HG03558 (cell line): ENCODE results near the gene RANGAP1.
"Not testable (repeated sequence)": the region's sequence is repeated elsewhere in the genome, so short reads cannot be mapped to it uniquely, and the experiment has no call there.

ENCODE experiments used
- ATAC-seq: cut with Tn5 transposase; IDR thresholded peaks from one replicate; pipeline ENCODE4 v1.9.1; 2021; ENCODE audit warnings: moderate number of reproducible peaks; ENCODE audit not compliant: unreplicated experiment; ENCODE audit errors: extremely low read depth

Gene RANGAP1

DNA sequence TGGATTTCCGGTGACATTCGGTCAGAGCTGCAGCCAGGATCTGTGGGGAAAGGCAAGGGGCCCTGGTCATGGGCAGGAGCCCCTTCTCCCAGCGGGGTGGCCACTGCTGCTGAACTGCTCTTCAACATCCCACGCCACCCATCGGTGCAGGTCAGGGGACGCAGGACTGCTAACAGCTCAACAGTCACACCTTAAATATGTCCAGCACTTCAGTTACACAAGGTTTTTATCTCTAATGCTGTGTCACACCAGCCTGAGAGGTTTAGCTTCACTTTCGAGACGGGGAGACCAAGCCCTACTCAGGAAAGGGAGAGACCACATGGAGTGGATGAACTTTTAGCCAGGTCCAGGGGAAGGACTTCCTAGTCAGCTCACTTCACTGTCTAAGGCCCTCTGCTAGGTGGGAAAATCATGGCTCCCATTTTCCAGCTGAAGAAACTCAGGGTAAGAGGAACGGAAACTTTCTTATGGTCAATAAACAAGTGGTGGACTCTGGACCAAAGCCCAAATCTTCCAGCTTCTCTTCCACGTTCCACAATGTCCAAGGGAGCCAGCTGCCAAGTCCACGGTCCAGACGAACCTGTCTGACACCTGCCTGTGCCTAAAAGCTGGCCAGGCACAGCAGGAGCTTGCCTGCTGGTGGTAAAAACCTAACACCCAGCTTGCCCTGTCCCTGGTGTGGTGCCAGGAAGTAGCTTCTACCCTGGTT is 24.3 kb downstream of the RANGAP1 start:
- no peak for ATAC-seq

- no peak for ATAC-seq
Observed at GRCh38 chr22:41260871-41261270, 25.1 kb downstream of the RANGAP1 start.

DNA sequence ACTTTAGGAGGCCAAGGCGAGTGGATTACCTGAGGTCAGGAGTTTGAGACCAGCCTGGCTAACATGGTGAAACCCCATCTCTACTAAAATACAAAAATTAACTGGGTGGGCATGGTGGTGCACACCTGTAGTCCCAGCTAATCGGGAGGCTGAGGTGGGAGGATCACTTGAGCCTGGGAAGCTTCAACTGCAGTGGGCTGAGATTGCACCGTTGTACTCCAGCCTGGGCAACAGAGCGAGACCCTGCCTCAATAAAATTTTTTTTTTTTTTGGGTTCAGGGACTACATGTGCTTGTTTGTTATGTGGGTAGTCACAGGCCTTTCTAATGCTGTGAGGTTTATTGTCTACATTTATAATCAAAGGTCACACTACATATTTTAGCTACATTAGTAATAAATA is 26.2 kb downstream of the RANGAP1 start:
- not testable (repeated sequence) for ATAC-seq

DNA sequence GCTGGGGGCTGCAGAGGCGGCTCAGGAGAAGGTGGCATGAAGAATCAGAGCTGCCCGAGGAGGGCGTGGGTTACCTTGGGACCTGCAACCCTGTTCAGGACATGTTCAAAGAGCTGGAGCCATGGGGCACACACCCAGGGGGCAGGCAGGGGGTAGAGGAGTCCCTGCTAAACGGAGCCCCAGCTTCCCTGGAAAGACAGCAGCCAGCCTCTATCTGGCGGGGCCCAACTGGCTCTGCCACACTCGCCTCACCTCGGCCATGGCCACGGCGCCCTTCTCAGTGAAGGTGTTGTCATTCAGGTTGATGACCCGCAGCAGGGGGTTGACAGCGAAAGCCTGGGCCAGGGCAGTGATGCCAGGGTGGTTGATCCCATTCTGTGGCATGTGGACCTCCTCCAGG is 28.3 kb downstream of the RANGAP1 start:
- ATAC-seq: no peak

- ATAC-seq: no peak
Observed at GRCh38 chr22:41256254-41257253, 29.4 kb downstream of the RANGAP1 start.

GRCh38 chr22:41254230-41254629 is 31.8 kb downstream of the RANGAP1 start:
- ATAC-seq: no peak

- ATAC-seq: no peak
Observed at GRCh38 chr22:41252365-41252764, 33.6 kb downstream of the RANGAP1 start.

DNA sequence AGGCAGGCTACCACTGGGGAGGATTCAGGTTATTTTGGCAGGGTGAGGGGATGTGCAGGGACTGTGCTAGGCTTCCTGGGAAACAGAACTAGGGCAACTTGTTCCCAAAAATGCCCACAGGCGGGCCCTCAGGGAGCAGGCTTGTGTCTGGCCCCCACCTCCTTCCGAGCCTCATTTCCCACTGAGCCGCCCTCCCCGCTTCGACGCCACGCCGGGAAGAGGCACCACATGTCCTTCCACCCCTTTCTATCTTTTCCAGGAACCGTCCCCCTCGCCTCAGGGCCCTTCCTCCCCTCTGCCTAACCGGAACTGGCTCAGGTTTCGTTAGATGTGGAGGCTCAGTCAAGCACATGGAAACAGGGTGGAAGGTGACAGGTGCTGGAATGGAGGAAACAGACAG is 35.9 kb downstream of the RANGAP1 start:
- ATAC-seq: no peak

DNA sequence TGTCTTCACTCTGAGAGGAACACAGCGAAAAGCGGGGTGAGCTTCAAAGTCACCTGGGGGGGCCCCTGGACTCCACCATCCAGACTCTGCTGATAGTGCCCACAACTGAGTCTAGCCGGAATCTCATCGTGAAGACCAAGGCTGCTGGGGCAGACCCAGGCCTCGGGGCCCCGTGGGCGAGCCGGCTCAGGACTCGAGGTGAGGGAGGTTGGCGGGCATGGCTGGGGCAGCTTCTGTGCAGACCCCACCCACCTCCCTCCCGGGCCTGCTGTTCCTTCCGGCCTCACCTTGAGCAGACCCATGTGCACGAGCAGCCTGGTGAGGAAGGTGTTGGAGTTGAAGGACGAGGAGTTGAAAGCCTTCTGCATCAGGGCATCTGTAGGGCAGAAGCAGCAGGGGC is 36.5 kb downstream of the RANGAP1 start:
- no peak for ATAC-seq

DNA sequence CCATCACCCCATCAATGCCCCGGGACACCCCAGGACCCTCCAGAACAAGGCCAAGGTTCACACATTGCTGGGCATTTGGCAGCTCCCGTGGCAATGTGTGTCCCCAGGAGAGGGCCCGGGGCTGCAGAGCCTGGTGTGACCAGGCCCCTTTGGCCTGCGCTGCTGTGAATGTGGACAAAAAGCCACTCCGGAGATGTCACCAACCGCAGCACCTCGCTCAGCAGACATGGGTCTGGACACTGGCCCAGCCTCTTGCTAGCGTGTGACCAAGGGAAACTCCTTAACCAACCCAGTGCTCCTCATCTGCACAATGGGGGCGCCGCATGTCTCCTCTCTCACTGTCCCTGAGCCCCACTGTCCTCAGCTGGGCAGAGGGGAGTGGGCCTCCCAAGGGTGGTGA is 37.2 kb downstream of the RANGAP1 start:
- ATAC-seq: no peak

- no peak for ATAC-seq
Observed at GRCh38 chr22:41248314-41248713, 37.7 kb downstream of the RANGAP1 start.

DNA sequence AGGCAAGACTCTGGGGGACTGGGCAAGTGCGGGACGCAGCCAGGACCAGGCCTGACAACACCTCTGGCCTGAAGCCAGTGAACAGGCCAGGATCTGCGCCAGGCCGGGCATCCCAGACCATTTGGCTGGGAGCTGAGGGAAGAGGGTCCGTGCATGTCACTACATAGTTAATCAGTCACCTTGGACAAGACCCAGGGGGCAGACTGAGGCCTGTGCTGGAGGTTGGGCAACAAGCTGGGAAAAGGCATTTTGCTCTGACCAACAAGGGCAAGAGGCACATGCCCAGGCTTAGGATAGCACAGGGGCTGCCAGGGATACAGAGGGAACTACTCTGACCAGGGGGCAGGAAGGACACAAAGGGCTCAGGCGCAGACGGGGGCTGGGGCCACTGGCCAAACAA is 38.3 kb downstream of the RANGAP1 start:
- ATAC-seq: no peak

- ATAC-seq: no peak
Observed at GRCh38 chr22:41245917-41246499, 40.0 kb downstream of the RANGAP1 start.

DNA sequence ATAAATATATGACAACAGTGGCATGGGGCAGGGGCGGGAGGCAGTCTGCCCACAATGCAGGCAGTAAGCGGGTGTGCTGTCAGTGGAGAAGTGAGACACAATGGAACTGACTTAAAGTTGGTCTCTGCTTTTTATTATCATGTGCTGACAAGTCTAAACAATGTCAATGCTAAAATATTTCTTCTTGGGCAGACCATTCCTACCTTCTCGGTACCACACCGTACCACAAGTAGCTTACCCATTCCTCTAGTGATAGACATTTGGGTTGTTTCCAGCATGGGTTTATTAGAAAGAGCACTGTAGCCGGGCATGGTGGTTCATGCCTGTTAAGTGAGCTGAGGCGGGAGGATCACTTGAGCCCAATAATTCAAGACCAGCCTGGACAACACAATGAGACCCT is 42.6 kb downstream of the RANGAP1 start:
- no peak for ATAC-seq

GRCh38 chr22:41242396-41243117 is 43.4 kb downstream of the RANGAP1 start:
- ATAC-seq: no peak

- ATAC-seq: no peak
Observed at GRCh38 chr22:41241133-41241676, 44.8 kb downstream of the RANGAP1 start.

DNA sequence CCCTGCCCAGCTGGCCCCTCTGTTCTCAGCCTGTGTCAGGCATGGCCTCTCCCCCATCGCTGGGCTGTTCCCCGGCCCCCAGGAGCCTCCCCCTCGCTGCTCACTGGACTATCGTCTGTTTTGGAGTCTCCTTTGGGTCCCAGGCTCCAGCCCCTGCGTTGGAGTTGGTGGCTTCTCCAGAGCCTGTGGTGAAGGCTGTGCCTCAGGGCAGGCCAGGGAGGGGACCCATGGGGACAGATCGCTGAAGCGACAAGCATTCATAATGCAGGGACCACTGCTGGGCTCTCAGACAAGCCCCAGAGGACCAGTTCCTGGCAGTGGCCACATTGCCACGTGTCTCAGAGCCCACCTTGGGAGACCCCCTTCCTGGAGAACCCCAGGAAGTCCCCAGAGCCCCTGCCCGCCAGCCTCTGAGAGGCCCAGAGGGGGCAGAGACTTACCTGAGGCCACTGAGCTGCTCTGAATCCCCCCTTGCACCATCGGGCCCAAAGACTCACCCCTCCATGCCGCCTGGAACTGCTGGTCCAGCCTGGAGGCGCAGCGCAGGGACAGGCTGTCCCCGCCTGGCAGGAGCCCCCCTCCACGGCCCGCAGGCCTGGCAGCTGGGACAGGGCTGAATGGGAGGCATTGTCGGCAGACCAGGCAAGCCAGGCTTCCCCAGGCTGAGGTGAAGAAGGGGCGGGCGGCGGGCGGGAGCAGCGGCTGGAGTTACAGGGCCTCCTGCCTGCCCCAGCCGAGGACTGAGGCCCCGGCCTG is 45.4 kb downstream of the RANGAP1 start, which contains the start of gene CHADL:
Gene CHADL (minus strand): TSS at position 555 of the 756 bp plus-strand sequence. CDS start 50 bp downstream, at position 505.
- no peak for ATAC-seq

DNA sequence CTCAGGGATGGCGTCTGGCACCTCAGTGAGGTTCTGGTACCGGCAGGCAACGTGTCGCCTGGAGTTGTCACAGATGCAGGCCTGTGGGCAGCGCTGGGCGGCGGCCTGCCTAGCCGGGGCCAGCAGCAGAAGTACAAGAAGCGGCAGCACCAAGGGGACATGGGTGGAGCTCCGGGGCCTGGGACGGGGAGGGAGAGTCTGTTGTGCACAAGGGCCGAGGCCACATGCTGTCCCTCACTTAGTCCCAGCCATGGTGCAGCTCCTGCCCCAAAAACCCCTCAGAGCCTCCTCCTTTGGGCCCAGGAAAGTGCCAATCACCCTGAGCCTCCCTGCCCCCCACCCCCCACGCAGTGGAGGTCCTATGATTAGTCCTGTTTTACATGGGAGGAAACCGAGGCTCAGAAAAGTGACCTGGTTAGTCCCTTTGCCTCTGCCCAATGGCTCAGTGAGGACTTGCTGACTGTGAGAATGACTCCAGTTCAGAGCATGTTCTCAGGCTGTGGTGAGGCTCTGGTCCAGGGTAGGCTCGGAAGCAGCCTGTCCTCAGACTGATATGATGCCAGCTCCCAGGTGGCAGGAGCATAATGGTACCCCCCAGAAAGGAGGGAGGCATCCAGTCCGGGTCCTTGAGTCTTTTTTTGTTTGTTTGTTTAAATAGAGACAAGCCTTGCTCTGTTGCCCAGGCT is 46.4 kb downstream of the RANGAP1 start:
- no peak for ATAC-seq
